ENCODE results near the gene SPRR2B. TPM values are rescaled to one million over a fixed set of nuclear protein-coding genes. Genes with fewer than 3 reads are reported as not detected.
"Not testable (repeated sequence)": the region's sequence is repeated elsewhere in the genome, so short reads cannot be mapped to it uniquely, and the experiment has no call there.

The SPRR2B gene
- total and polyA plus RNA-seq, 2 donors (not counting 1 experiment from before 2014, with no cell fraction given): not detected

DNA sequence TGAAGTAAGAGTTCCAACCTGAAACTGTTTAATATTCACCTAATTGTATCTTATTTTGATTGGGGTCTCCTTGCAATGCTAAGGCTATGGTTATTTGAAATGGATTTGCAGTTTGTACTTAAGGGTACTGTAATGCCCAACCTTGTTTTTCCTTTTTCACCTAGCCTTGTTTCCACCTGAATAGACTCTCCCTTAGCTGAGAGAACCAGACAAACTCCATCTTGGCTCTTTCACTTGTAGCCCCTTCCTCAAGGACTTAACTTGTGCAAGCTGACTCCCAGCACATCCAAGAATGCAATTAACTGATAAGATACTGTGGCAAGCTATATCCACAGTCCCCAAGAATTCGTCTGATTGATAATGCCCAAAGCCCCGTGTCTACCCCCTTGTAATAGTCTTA, 49.6 kb downstream of the SPRR2B start:
- H3K4me2 ChIP-seq (replicated peaks; ENCODE audit: low read depth, low read length, poor library complexity, severe bottlenecking); DNase-seq; H3K9ac ChIP-seq (ENCODE audit: low read length); intact Hi-C loops (cut with micrococcal nuclease); H3K4me1 Mint-ChIP-seq; H3K27ac Mint-ChIP-seq; H3K4me1 ChIP-seq (ENCODE audit: control insufficient read depth in 2 of 2, insufficient read depth in 2 of 2, low read length in 2 of 2); H2AFZ ChIP-seq (ENCODE audit: insufficient read depth, low read depth, low read length, poor library complexity, severe bottlenecking); H3K27me3 ChIP-seq (replicated peaks in 1 of 4; ENCODE audit: control extremely low read depth in 1 of 4, control insufficient read depth in 3 of 4, insufficient read depth in 4 of 4, low read length in 3 of 4); POLR2A ChIA-PET; H3K79me2 ChIP-seq (ENCODE audit: control insufficient read depth, insufficient read depth, low read length); H4K20me1 ChIP-seq (ENCODE audit: control insufficient read depth, insufficient read depth, low read length, poor library complexity, severe bottlenecking); H3K27ac ChIP-seq (ENCODE audit: low read length in 2 of 2); H3K9me3 Mint-ChIP-seq (ENCODE audit: insufficient read depth); ATAC-seq (ENCODE audit: low read depth); H3K4me3 Mint-ChIP-seq; H3K36me3 ChIP-seq (replicated peaks in 1 of 2; ENCODE audit: control extremely low read depth in 1 of 2, control insufficient read depth in 1 of 2, extremely low read depth in 1 of 2, insufficient read depth in 2 of 2, low read length in 1 of 2); H3K4me3 ChIP-seq (ENCODE audit: control extremely low read depth in 1 of 5, extremely low read depth in 1 of 5, insufficient read depth in 1 of 5, low read depth in 2 of 5, low read length in 4 of 5): not testable (repeated sequence)
- CTCF ChIA-PET: interaction anchor here (0.6 kb wide), 1 partner anchor 15 kb away, joined by 3 read pairs; no protein-coding TSS in a partner anchor
- peaks cover 35% of the 10 kb centered on the region for H3K27me3 Mint-ChIP-seq
- peaks cover 0 to 11% (median 0%) of the 10 kb centered on the region in 3 donors for H3K9me3 ChIP-seq (ENCODE audit: control extremely low read depth in 1 of 3, control insufficient read depth in 2 of 3, insufficient read depth in 1 of 3, low read length in 2 of 3)
- WGBS (ENCODE audit: insufficient coverage): 21% methylated on average over 2 of the region's 2 CpGs

Small RNA genes lying within 50 kb of the gene (small RNA-seq; reads per million reads assigned to genes)
- gene AL356867.1 (ENCODE audit: insufficient read length, low read depth, low replicate concordance): not detected

Other genes with a start within 250 kb of the SPRR2B start
- gene LCE1A, start 244.1 kb downstream of the SPRR2B start, total RNA-seq: not detected in 2 replicates
- gene LCE1A, start 244.1 kb downstream of the SPRR2B start, polyA plus RNA-seq: not detected in 2 replicates
- not detected in 2 replicates for gene LCE6A, start 228.8 kb downstream of the SPRR2B start, total RNA-seq
- not detected in 2 replicates for gene LCE6A, start 228.8 kb downstream of the SPRR2B start, polyA plus RNA-seq
- gene LCE7A, start 211.6 kb downstream of the SPRR2B start, total RNA-seq: not detected in 2 replicates
- not detected in 2 replicates for gene LCE7A, start 211.6 kb downstream of the SPRR2B start, polyA plus RNA-seq
- not detected in 2 replicates for gene SMCP, start 193.3 kb downstream of the SPRR2B start, total RNA-seq
- not detected in 2 replicates for gene SMCP, start 193.3 kb downstream of the SPRR2B start, polyA plus RNA-seq
- gene IVL, start 163.1 kb downstream of the SPRR2B start, total RNA-seq: not detected in 2 replicates
- not detected in 2 replicates for gene IVL, start 163.1 kb downstream of the SPRR2B start, polyA plus RNA-seq
- not detected in 2 replicates for gene SPRR5, start 124.4 kb downstream of the SPRR2B start, total RNA-seq
- gene SPRR5, start 124.4 kb downstream of the SPRR2B start, polyA plus RNA-seq: not detected in 2 replicates
- not detected in 2 replicates for gene SPRR4, start 101.0 kb downstream of the SPRR2B start, total RNA-seq
- gene SPRR4, start 101.0 kb downstream of the SPRR2B start, polyA plus RNA-seq: not detected in 2 replicates
- not detected in 2 replicates for gene SPRR1A, start 87.5 kb downstream of the SPRR2B start, total RNA-seq
- not detected in 2 replicates for gene SPRR1A, start 87.5 kb downstream of the SPRR2B start, polyA plus RNA-seq
- not detected in 2 replicates for gene SPRR3, start 69.9 kb downstream of the SPRR2B start, total RNA-seq
- not detected in 2 replicates for gene SPRR3, start 69.9 kb downstream of the SPRR2B start, polyA plus RNA-seq
- gene SPRR1B, start 40.4 kb downstream of the SPRR2B start, total RNA-seq: not detected in 2 replicates
- gene SPRR1B, start 40.4 kb downstream of the SPRR2B start, polyA plus RNA-seq: not detected in 2 replicates
- not detected in 2 replicates for gene SPRR2D, start 30.5 kb downstream of the SPRR2B start, total RNA-seq
- not detected in 2 replicates for gene SPRR2D, start 30.5 kb downstream of the SPRR2B start, polyA plus RNA-seq
- not detected in 2 replicates for gene SPRR2A, start 14.1 kb downstream of the SPRR2B start, total RNA-seq
- gene SPRR2A, start 14.1 kb downstream of the SPRR2B start, polyA plus RNA-seq: not detected in 2 replicates
- gene SPRR2E, start 22.9 kb upstream of the SPRR2B start, total RNA-seq: not detected in 2 replicates
- gene SPRR2E, start 22.9 kb upstream of the SPRR2B start, polyA plus RNA-seq: not detected in 2 replicates
- gene SPRR2F, start 41.9 kb upstream of the SPRR2B start, total RNA-seq: not detected in 2 replicates
- not detected in 2 replicates for gene SPRR2F, start 41.9 kb upstream of the SPRR2B start, polyA plus RNA-seq
- not detected in 2 replicates for gene SPRR2G, start 79.3 kb upstream of the SPRR2B start, total RNA-seq
- gene SPRR2G, start 79.3 kb upstream of the SPRR2B start, polyA plus RNA-seq: not detected in 2 replicates
- not detected in 2 replicates for gene LELP1, start 131.8 kb upstream of the SPRR2B start, total RNA-seq
- not detected in 2 replicates for gene LELP1, start 131.8 kb upstream of the SPRR2B start, polyA plus RNA-seq
- not detected in 2 replicates for gene PRR9, start 146.0 kb upstream of the SPRR2B start, total RNA-seq
- not detected in 2 replicates for gene PRR9, start 146.0 kb upstream of the SPRR2B start, polyA plus RNA-seq
- gene LORICRIN, start 188.1 kb upstream of the SPRR2B start, total RNA-seq: 0.39 TPM in 1 of 2 replicates, not detected in the other
- not detected in 2 replicates for gene LORICRIN, start 188.1 kb upstream of the SPRR2B start, polyA plus RNA-seq
- not detected in 2 replicates for gene PGLYRP3, start 241.3 kb upstream of the SPRR2B start, total RNA-seq
- not detected in 2 replicates for gene PGLYRP3, start 241.3 kb upstream of the SPRR2B start, polyA plus RNA-seq

Data from B cell (primary cell).